ENCODE data around the gene PIEZO1. TPM values are rescaled to one million over a fixed set of nuclear protein-coding genes. Genes with fewer than 3 reads are reported as not detected.

PIEZO1 gene
- total and polyA plus RNA-seq, 8 donors: 16.3 to 255 (median 31.8) TPM

DNA sequence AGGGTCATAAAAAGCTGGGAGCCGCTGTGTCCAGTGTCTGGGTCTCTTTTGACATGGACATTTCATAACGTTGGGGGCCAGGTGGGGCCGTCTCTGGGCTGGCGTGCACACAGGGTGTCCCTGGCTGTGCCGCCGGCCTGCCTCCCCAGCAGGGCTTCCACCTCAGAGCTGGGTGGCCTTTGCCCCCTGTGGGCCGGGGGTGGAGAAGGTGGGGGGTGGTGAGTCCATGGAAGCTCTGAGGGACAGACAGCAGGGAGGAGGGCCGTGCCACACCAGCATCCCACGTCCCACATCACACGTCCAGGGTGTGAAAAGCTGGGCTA is 97.8 kb downstream of the PIEZO1 start:
- H3K36me3 ChIP-seq: no peaks in the 10 kb centered on the region
- peak overlapping the region; percentile 22 to 68 (median 31) for H3K27ac ChIP-seq
- WGBS, 2 donors: 36 to 43% methylated on average over 10 of the region's 10 CpGs
- FAIRE-seq (no peak), DNase-seq (peak in 2 of 6 donors; percentile 33 to 45), ATAC-seq (no peak)
- no peaks in the 10 kb centered on the region for H3K27me3 ChIP-seq
- H3K9me3 ChIP-seq: no peaks in the 10 kb centered on the region
- H3K4me3 ChIP-seq: no peak overlapping the region
- intact Hi-C loops (cut with DNase I): no loop called here
- TF ChIP-seq, protein P1, sequence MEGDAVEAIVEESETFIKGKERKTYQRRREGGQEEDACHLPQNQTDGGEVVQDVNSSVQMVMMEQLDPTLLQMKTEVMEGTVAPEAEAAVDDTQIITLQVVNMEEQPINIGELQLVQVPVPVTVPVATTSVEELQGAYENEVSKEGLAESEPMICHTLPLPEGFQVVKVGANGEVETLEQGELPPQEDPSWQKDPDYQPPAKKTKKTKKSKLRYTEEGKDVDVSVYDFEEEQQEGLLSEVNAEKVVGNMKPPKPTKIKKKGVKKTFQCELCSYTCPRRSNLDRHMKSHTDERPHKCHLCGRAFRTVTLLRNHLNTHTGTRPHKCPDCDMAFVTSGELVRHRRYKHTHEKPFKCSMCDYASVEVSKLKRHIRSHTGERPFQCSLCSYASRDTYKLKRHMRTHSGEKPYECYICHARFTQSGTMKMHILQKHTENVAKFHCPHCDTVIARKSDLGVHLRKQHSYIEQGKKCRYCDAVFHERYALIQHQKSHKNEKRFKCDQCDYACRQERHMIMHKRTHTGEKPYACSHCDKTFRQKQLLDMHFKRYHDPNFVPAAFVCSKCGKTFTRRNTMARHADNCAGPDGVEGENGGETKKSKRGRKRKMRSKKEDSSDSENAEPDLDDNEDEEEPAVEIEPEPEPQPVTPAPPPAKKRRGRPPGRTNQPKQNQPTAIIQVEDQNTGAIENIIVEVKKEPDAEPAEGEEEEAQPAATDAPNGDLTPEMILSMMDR (IDR thresholded peaks at IDR 0.05): no peak
- peaks cover 10 to 25% (median 24%) of the 10 kb centered on the region in 3 donors for H3K4me1 ChIP-seq

DNA sequence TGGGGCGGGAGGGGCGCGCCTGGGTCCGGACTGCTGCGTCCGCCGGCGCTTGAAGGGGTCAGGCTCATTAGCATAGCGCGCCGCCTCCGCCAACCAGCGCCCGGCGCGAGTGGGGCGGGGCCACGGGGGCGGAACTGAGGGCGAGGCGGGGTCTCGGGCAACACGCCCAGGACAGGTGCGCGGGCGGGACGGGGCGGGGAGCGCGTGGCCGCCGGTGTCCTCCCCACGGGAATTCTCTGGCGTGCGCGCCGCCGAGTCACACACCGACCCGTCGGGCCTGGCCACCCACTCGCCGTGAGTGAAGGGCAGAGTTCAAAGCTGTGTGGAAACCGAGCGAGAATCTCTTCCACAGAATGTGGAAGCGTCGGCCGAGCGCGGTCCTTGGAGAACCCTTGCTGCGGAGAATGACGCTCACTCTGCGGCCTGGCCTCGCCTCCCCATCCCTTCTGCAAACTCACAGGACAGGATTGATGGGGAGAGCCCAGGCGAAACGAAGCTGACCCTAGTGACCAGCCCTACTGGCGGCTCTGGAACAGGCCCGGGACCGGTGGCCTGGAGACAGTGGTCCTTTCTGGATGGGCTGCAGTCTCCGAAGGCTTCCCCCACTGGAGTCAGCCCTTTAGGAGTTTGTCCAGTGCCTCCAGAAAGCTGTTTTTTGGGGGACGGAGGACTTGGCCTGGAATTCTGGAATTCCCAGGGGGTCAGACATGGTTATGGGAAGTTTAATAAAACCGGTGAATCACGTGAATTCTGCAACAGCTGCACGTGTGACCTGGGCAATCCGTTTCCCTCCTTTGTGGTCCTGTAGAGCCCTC is 98.4 kb downstream of the PIEZO1 start, which contains the start of gene SNAI3:
Gene SNAI3 (minus strand): TSS at position 69 of the 815 bp plus-strand sequence. CDS start 101 bp downstream, outside the sequence.
- Histone ChIP-seq H3K4me1 (peaks cover 10 to 25% (median 24%) of the 10 kb centered on the region in 3 donors), H3K4me3 (peak within 1 kb of the TSS; percentile 53 to 78 (median 62)), H3K27ac (peak within 1 kb of the TSS; percentile 22 to 68 (median 31)), H3K27me3 (no peaks in the 10 kb centered on the region), H3K36me3 (no peaks in the 10 kb centered on the region), H3K9me3 (no peaks in the 10 kb centered on the region)
- no peak for FAIRE-seq
- intact Hi-C loops (cut with DNase I): no loop called here
- peak; percentile 83 to 90 (median 88) for ATAC-seq
- TF ChIP-seq, protein P1 (IDR thresholded peaks at IDR 0.05): no peak
- DNase-seq: peak; percentile 87 to 96 (median 91)
- 7 to 12% methylated on average over 31 to 65 of the region's 65 CpGs for WGBS, 2 donors

DNA sequence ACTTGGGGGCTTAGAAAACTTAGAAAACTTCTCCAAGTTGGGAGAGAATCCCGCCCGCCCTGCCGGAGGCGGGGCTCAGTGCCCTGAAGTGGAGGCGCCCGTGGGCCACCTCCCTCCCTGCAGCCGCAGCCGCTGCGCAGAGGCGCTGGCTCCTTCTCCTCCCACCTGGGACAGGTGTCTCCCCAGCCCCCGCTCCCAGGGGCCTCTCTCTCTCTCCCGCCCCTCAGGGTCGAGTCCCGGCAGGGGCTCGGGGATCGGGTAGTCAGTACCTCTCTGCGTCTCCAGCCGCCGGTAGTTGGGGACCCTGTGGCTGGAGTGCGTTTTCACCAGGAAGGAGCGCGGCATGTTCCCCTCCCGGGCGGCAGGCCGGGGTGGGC is 99.0 kb downstream of the PIEZO1 start:
- intact Hi-C loops (cut with DNase I): no loop called here
- Histone ChIP-seq H3K27me3 (no peaks in the 10 kb centered on the region), H3K4me1 (peaks cover 10 to 25% (median 24%) of the 10 kb centered on the region in 3 donors), H3K9me3 (no peaks in the 10 kb centered on the region), H3K36me3 (no peaks in the 10 kb centered on the region), H3K4me3 (peak overlapping the region; percentile 53 to 78 (median 62)), H3K27ac (peak overlapping the region; percentile 22 to 68 (median 31))
- ATAC-seq (peak; percentile 49 to 65 (median 62)), DNase-seq (peak in 5 of 6 donors; percentile 68 to 85 (median 77)), FAIRE-seq (no peak)
- TF ChIP-seq, protein P1 (IDR thresholded peaks at IDR 0.05): no peak
- 0% methylated on average over 18 to 25 of the region's 25 CpGs for WGBS, 2 donors

DNA sequence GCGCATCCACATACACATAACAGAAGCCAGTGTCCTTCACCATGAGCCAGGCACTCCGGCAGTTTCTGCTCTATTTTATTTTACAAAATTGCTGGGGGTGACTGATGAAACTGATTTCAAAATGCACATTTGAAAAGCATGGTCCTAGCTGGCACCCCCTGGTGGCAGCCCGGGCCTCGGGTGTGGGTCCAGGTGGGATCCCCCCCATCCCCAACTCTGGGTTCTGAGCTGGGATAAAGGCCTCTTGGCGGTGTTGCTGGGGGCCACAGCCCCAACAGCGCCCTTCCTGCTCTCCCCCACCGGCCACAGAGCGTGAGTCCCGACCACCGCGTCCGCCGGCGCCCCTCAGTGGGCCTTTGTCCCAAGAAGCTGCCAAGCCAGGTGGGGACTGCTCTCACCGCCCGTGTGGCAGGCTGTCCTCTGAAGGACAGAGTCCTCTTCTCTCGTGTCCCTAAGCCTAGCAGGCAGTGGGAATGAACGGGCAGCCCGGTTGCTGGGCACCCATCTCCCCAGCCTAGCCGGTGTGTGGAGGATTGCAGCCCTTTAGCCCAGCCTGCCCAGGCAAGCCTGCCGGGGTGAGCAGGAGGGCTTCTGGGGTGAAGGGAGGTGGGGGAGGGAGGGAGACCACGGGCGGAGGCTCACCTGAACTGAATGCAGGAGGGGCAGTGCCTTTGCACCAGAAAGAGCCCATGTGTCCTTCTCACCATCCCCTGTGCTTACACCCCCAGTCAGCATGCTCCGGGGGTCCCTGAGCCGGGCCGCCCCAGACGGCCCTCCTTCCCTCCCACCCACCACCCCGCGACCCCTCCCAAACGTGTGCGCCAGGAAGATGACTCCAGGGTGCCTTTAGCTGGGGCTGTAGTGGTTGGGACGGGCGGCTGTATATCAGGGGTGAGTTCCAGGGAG is 99.6 kb downstream of the PIEZO1 start:
- H3K27me3 ChIP-seq: no peaks in the 10 kb centered on the region
- intact Hi-C loops (cut with DNase I): no loop called here
- peaks cover 10 to 25% (median 24%) of the 10 kb centered on the region in 3 donors for H3K4me1 ChIP-seq
- H3K9me3 ChIP-seq: no peaks in the 10 kb centered on the region
- DNase-seq (peak in 3 of 6 donors; percentile 47 to 77 (median 52)), FAIRE-seq (no peak), ATAC-seq (peak in 3 of 4 donors; percentile 4 to 8 (median 4))
- TF ChIP-seq, protein P1 (IDR thresholded peaks at IDR 0.05): peak; percentile 10 to 36 (median 21)
- WGBS, 2 donors: 3 to 5% methylated on average over 33 of the region's 33 CpGs
- no peak overlapping the region for H3K27ac ChIP-seq
- peak overlapping the region; percentile 53 to 78 (median 62) for H3K4me3 ChIP-seq
- no peaks in the 10 kb centered on the region for H3K36me3 ChIP-seq

All from pancreas (tissue), 10 donors.